ENCODE measurements around the gene GPC6.

The GPC6 gene

DNA sequence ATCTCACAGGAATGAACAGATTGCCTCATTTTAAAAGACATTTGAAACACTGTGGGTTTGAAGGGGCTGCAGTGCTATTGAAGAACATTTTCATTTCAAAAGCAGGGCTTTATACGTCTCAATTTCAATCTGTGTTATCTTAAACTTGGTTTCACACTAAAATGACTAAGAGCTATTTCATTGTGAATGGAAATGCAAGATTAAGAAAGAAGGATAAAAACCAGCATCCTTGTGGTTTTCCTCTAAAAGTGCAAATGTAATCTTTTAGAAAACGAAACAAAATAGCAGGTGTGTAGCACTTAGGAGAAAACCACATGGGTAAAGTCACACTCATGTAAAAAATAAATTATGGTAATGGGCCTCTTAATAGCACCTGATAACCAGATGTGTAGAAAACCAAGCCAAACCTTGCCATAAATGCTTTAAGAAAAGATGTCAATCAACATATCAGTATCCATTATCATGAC lies 397.7 kb downstream of the GPC6 start:
- DNase-seq, result no peak

DNA sequence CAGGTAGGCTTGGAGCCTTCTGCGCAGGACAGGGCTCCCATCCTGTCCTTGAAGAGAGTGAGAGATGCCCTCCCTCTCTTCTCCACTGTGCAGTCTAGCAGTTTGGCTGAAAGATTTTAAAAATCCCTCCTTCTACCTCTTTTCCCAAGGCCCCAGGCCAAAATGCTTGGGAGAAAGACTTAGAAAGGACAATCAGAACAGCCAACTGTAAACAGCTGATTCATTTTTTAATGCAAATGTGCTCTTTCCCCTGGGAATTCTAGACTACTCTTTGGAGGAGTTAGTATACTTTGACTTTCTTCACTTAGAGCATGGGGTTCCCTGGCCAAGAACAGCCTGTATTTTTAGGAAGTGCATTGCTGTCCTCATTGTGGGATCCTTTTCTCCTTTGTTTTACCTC lies 398.9 kb downstream of the GPC6 start:
- DNase-seq, result no peak

DNA sequence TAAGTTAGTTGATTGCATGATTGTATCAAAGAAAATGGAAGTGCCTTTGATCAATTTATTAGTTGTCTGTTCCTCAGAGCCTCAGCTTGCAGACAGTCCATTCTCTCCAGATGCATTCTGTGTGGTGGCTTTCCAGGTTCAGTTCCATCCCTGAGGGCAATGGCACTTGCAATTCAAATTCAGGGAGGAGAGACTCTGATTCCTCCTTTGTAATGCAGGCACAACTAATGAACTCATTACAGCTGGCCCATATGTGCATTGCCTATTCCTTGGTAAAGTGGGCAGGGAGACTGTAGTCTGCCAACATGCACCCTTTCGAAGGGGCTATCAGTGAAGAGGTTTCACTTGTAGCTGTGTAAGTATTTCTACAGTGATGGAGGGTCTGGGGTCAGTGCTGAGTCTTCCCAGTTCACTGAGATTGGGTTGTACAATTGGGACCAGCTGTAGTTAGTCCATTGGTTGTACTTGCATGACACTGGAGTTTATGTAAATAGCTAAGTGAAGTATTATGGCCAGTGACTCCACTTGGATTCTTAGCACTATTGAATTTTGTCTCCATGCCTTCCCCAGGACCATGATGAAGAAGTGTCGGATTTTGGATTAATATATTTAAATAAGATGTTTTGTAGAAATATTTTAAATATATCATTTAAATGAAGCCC lies 401.7 kb downstream of the GPC6 start:
- no peak for DNase-seq

DNA sequence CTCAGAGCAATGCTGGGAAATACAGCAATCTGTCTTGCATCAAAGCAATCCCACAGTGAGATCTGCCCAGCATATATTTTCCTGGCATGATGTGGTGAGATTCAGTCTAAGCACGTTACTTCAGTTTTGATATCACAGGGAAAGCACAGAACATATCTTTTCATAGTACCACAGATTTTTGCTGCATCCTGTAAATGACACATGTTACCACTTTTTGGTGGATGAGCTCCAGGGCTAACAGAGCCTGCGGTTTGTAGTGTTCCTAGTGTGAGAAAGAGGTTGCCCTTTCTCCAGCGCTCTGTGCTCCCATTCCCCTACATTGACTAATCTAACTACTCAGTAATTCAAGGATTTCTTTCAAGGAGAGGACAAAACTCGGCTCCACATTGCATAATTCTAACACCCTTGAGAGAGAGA lies 409.0 kb downstream of the GPC6 start:
- no peak for DNase-seq

DNA sequence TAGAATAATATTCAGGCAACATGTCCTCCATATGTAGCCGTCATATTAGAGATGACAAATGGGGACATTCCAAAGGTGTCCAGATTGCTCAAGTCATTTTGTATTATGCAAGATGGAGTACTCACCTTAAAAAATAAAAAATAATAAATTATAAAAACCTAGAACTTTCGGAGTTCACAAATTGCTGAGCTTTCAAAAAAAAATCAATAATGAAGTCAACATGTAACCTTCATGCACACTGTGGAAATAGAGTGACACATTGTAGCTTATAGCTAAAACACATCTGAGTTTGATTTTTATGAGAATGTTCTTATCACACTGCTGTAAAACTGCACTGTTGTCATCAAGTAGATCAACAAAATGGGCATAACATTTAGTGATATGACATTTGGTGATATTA lies 411.2 kb downstream of the GPC6 start:
- DNase-seq, result no peak

DNA sequence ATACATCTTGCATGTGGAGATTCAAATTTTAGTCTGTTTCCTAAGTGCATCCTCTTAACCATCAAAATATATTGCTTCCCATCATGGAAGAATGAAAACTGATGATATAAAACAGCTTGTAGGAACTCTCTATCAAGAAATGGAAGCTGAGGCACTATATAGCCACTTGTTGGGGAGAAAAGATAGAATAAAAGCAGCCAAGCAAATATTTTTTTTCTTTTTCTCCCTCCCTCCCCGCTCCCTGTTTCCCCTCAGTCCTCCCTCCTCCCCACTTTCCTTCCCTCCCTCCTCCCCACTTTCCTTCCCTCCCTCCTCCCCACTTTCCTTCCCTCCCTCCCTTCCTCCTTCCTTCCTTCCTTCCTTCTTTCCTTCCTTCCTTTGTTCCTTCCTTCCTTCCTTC lies 413.8 kb downstream of the GPC6 start:
- no peak for DNase-seq

DNA sequence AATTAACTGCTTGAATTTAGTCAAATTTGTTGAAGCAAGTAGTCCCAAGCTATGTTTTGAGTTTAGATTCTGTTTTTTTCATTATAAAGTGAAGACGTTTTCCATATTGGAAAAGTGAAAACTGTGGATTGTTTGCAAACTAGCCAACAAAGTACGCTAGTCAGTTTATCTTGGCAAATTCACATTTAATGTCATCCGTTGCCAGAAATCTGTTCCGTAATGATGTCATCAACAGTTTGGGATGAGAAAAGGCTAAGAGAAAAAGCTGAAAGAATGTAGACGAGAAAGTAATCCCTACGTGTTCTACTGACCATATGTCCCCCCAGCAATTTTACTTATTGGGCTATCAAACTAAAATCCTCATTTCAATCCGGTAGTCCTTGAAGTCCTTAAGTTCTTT lies 419.6 kb downstream of the GPC6 start:
- DNase-seq, result no peak

DNA sequence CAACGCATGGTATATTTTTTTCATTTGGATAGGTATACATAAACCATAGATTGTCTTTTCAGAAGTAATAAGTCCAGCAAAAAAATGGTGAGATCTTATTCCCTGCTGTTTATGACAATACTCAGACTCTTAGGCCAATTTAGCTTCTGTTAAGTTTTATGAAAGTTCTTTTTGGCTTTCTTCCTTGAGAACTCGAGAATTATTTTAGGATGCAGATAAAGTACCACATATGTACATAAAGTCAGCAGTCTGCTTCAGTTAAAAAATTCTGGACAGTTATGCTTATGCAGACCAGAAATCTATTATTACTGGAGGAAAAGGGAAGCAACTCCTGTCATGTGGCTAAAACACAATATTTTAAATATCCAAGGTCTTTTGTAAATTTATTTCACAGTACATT lies 422.9 kb downstream of the GPC6 start:
- no peak for DNase-seq

DNA sequence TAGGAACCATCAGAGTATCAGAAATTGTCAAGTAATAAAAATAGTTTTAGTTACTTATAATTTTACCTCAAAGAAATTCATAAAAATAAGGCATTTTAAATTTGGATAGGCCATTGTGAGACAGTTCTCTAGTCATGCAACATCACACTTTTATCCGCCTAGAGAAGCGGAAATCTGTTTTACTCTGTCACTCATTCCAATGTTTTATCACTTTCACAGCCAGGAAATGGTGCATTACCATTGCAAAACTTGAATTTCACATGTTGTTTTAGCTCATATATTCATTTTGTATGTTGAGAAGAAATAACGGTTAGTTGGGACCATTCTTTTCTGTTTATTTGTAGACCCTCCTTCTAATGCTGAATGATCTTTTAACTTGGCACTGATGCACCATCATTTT lies 427.2 kb downstream of the GPC6 start:
- no peak for DNase-seq

DNA sequence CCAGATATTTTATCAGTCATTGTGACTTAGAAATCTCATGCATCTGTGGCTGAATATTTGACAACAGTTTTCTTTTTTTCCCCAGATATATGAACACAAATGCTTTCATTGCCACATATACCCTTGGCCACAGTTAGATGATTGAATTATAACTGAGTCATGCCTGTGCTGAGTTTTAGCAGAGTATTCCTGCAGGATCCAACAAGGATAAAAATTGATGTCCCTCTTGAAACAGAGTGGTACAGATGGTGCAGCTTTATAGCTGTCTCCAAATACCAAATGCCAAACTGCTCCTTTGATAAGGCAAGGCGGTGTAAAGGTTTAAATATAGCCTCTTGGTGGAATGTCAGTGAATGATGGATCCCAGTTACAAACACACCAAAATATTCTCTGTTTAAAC lies 428.5 kb downstream of the GPC6 start:
- no peak for DNase-seq

DNA sequence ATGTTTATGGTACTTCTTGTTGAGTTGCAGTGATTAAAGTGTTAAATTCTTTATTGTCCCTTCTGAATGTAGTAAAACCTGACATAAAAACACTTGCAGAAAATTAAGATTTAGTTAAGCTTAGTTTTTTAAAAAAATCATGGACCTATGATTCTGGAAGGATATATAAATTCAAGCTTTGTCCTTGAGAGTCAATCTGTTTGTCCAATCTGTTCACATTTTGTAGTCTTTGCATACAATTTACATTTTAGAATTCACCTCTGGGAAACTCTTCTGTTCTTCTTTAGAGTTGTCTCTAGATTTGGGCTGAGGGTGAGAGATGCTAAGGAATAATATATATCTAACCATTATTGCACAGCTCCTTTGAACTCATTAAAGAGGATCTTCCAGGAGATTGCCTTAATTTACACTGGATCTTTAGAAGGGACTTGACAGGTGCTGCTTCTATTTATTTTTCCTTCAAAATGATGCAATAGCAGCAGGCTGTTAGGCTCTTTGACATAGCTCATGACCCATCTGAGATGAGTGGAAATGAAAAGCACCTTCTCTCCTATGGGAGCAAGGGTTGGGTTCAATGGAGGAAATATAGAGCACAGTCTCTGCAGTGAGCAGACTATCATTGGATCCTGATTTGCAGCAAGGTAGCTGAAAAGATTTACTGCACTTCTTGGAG lies 433.9 kb downstream of the GPC6 start:
- no peak for DNase-seq

DNA sequence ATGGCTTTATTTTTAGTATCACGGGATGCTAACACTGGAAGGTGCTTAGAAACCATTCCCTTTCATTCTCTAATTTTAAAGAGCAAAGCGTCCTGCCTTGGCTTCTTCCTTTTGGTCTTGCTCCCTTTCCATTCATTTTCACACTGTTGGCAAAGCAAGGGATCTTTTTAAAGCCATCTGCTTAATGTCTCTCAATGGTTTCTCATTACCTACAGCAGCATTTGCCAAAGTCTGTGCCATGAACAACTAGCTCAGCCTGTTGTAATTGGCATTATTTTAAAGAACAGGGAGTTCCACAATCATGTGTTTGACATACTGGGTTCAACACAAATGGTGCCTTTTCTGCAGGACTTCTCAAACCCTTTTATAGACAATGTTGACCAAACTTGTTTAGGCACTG lies 444.3 kb downstream of the GPC6 start:
- no peak for DNase-seq

DNA sequence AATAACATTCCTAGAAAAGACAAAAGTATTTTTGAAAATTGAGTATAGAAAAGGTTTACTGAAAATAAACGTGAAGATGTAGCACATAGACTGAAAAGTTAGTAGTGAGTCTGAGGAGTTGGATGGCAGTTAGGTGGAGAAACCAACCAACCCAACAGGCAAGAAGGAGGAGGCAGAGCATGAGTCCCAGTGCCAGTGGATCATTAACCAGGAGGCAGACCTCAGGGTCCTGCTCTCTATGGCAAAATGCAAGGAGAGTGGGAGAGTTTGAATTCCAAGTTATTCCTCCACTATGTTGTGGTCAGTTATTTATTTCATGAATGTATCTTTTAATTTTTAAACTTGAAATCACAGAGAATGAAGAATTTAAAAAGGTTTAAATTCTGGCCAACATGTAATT lies 446.4 kb downstream of the GPC6 start:
- DNase-seq, result no peak

DNA sequence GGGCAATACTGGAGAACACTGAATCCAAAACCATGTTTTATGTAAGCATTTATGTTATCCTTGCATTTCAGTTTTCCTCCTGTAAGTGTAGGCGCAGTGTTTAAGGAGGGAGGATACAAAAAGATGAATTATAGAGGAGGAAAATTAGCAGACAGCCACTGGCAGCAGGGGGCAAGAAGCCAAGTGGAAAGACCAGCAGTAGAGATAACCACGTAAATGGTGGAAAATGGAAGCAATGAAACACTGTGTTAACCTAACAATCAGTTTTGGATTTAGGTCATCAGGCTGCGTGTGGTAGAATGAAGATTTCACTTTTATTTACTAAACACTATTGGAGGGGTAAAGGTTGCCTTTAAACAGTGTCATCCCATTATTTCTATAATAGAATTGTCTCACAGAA lies 447.3 kb downstream of the GPC6 start:
- DNase-seq, result no peak

DNA sequence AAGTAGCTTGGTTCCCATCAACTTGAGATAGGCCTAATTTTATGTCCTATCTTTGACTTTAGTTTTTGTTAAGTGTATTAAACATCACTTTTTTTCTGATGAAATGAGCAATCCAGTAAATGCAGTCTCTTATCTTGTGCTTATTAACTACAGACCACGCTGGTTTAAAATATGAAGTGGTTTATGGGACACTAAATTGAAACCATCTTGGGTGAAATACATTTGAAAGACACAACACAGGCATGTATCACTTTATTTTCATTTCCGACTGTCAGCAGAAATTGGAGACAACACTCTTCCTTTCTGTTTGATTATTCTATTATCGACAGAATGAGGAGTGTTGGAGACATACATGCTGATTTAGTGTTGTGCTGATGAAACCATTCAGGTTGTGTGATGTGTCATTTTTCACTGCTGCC lies 447.7 kb downstream of the GPC6 start:
- no peak for DNase-seq

DNA sequence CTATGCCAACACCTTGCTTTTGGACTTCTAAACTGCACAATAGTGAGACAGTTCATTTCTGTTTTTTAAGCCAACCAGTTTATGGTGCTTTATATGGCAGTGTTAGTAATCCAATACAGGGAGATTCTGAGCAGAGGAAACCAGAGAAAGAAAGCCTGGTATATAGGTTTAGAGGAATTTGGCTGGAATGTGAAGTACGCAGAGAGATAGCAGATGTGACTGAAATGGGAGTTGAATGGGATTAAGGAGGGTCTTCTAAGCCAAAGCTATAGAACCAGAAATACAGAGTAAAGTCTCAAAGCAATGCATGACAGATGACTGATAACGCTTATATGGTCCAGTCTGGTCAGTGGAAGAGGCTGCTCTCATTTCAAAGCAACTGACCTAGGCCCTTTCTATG lies 453.7 kb downstream of the GPC6 start:
- DNase-seq, result no peak

DNA sequence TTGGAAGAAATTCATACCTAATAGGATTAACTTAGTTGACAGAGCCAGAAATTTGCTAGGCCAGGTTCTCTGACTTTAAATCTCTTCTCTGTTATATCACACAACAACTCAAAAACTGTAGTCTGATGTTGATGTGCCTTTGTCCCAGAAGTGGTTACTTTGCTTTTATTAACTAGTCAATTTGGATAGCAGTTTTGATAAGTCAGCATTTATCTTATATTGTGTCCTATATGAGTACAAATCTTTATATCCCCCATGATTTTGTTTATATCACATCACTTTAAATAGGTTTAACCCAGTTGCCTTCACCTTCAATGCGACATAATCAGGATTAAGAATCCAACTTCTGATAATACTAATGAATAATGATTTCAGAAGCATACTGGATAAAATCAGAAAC lies 459.3 kb downstream of the GPC6 start:
- DNase-seq, result no peak

DNA sequence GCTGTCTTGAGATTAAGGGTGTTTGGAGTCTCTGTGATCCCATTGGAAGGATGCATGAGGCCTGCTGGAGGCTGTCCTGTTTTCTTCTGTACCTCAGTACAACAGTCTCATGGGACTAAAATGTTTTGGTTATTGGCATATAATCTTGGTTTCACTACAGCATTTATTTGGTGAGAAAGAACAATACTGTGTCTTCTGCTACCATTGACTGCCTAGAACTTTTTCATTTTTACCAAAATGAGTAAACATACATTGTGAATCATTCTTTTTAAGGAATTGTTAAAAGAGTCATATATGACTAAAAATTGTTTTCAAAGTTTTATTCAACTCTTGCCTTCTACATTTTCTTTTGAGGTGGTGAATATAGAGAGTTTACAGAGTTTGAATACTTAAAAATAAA lies 459.8 kb downstream of the GPC6 start:
- no peak for DNase-seq

DNA sequence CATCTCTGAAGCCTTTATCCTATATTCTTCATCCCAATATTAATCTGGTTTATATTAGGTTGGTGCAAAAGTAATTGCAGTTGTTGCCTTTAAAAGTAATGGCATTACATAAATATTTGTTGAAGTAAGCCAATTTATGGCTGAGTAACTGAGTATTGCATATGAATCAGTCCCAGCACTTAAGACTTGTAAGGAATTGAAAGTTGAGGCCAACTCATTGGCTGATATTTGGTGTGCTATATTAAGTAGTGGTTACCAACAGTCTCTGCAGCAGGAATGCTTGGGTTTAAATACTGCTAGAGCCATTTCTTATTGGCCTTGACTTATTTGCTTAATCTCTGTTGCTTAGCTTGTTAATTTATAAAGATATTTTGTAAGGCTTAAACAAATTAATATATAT lies 460.7 kb downstream of the GPC6 start:
- DNase-seq, result no peak

DNA sequence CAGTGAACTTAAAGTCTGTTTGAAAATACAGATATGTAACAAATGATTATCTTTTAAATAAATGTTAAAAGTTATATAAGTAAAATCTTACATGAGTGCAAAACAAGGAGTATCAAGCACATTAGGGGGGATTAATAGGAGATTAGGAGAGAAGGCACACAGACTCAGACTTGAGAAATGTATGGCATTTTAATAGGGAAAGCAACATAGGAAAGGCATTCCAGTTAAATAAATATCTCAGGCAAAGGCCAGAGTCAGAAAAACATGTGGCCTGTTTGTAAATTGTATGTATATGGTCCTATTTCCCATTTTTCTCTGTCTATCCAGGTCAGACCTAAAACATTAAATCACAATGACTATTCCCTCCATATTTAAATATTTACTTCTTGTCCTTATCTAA lies 462.7 kb downstream of the GPC6 start:
- no peak for DNase-seq

DNA sequence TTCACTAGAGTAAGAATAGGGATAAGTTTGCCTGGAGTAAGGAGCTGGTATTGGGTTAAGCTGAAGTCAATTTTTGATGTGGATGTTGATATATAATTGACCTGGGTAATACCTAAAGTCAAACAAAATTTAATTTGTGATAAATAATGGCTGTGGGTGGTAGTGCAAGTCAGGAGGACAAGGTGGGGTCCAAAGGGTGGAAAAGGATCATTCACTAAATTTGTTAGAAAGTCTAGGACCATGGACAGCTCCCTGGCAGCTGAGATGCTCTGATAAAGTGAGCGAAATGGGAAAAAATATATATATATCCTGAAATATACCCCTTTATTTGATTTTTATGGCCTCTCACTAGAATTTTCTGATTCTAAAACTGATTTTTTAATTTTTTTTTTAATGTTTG lies 463.5 kb downstream of the GPC6 start:
- DNase-seq, result no peak

DNA sequence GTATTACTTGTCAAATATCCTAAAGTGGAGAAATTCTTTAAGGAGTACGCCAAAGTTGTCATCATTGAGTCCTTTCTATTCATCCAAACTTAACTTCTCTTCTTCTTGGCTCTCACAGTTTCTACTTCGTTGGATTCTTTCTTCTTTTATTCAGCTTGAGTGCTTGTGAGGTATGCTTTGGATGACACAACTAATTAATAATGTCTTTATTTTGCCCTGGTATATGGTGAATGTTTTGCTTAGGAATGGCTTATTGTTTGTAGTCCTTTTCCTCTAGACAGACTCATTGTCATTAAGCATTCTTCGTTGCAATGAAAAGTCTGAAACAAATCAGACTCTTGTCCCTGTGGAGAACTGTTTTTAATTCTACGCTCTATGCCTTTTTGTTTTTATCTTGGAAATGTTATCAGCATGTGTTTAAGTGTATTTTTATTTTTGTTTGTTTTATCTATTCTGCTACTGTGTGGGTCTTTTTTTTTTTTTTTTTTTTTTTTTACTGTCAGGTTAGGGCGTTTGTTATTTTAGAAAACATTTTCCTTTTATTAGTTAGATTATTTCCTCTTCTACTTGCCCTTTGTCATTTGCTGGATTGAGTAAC lies 471.5 kb downstream of the GPC6 start:
- DNase-seq, result no peak

DNA sequence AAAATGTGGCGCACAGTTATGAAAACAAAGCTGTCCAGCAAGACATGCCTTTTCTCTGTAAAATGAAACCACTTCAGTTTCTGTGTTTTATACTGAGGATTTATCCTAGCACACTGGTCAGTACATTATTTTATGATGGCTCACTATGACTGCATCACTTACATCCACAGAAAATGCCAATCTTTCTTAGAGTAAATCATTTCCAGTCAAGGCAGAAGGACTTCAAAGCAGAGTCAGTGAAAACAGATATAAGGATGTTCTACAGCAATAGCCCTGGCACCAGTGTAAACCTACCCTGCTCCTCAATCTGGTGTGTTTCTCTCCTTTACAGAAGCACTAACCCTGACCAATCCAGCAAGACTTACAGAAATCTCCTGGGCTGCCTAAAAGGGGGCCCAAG lies 473.5 kb downstream of the GPC6 start:
- no peak for DNase-seq

DNA sequence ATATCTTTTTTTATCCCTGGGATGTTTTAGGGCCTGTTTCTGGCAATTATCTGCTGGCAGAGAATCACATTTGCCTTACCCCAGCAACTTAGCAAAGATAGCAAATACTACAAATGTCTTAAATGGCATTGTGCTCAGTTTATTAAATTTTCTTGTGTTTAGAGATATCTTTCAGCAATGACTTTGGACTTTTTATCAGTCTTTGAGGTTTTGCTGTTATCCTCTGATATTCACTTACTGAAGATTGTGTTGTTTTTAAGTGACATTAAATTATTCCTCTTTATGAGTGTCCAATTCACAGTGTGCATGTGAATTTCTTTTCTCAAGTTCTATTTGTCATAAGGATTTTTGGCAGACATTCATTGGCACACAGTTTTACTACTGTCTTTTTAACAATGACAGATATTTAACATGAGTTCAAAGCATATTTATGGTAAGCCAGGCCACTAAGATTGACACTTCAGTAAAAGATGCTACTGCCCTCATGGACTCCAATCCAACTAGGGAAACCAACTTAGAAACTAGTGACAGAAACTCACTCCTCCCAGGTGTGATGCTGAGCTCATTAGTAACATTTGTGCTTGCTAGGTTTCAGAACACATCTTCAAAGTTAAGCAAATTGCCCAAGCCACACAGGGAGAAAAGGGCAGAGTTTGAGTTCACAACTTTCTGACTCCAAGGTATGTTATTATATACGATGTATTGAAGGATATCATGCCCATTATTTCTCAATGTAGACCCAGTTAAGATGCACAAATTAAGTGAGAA lies 481.9 kb downstream of the GPC6 start:
- no peak for DNase-seq
